ENCODE results near the gene FAAH2. TPM values are rescaled to one million over a fixed set of nuclear protein-coding genes. Genes with fewer than 3 reads are reported as not detected.
"Not testable (repeated sequence)": the region's sequence is repeated elsewhere in the genome, so short reads cannot be mapped to it uniquely, and the experiment has no call there.

The FAAH2 gene
- not detected in 2 replicates for total RNA-seq (2014; rRNA removed)
- polyA plus RNA-seq (2012): 0.09 TPM

GRCh38 chrX:57286507-57287251 is at the start of gene FAAH2:
FAAH2 (plus strand) TSS chrX:57286706; CDS start chrX:57286826, 120 bp downstream.
- DNase-seq (ENCODE audit: low read depth): no peak

DNA sequence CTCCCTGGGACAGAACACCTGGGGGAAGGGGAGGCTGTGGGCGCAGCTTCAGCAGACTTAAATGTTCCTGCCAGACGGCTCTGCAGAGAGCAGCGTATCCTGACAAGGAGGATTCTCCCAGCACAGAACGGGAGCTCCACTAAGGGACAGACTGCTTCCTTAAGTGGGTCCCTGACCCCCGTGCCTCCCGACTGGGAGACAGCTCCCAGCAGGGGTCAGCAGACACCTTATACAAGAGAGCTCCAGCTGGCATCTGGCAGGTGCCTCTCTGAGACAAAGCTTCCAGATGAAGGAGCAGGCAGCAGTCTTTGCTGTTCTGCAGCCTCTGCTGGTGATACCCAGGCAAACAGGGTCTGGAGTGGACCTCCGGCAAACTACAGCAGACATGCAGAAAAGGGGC is 44.5 kb upstream of the FAAH2 start:
- no peak for DNase-seq (ENCODE audit: low read depth)

GRCh38 chrX:57251965-57252364 is 34.5 kb upstream of the FAAH2 start:
- no peak for DNase-seq (ENCODE audit: low read depth)

- DNase-seq (ENCODE audit: low read depth): no peak
Measured at GRCh38 chrX:57265126-57265525, 21.4 kb upstream of the FAAH2 start.

DNA sequence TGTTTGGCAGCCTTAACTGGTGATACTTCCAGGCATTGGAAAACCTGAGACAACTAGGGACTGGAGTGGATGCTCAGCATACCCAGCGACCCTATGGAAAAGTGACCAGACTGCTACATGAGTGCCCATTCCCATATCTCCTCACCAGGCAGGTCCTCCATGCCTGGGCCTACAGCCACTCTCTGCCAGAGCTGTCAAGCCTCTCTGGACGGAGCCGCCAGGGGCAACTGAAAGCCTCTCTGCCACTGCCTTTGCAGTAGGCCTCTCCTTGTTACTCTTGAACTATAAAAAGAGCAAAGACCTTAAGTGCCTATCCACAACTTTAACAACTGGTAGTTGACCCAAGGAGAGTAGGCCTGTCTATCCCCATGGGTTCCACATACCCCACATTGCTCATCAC is 20.2 kb upstream of the FAAH2 start:
- DNase-seq (ENCODE audit: low read depth): no peak

DNA sequence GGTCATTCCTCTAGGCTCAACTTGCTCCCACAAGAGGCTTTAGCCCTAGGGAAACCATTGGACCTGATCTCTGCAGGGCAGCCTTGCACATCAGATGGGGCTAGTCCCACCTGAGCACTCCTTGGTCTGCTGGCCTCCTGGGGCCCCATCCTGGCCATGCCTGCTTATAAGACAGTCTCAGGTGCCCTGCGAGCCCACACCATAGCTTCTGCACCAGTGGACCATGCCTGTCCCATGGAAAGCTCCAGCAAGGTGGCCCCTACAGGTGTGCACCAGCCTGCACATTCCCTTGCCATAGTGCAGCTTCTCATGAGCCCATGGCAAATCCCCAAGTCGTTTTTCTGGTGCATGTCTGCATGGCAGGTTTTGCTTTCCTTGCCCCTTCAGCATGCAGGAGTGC is 19.6 kb upstream of the FAAH2 start:
- no peak for DNase-seq (ENCODE audit: low read depth)

- DNase-seq (ENCODE audit: low read depth): no peak
Measured at GRCh38 chrX:57267308-57267707, 19.2 kb upstream of the FAAH2 start.

GRCh38 chrX:57270980-57271379 is 15.5 kb upstream of the FAAH2 start:
- no peak for DNase-seq (ENCODE audit: low read depth)

GRCh38 chrX:57282568-57282967 is 3.9 kb upstream of the FAAH2 start:
- DNase-seq (ENCODE audit: low read depth): no peak

- DNase-seq (ENCODE audit: low read depth): no peak
Measured at GRCh38 chrX:57285001-57285400, 1.5 kb upstream of the FAAH2 start.

GRCh38 chrX:57289089-57289488 is 2.6 kb downstream of the FAAH2 start:
- no peak for DNase-seq (ENCODE audit: low read depth)

DNA sequence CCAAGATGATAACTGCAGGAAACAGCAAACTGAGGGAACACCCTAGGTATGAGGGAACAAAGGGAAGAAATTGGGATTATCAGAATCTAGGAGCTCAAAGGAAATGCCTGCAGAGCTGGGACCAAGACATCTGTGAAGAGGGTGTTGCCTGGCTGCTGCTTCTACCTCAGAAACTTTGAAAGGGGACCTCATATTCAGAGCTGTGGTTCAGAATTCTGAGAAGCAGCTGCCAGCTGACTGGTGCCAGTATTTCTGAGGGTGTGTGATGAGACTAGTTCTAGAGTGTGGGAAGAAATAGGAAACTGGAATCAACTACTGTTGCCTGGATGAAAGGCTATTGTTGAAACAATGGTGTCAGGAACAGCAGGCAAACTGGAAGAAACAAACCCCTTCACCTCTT is 8.5 kb downstream of the FAAH2 start:
- no peak for DNase-seq (ENCODE audit: low read depth)

GRCh38 chrX:57295679-57296078 is 9.2 kb downstream of the FAAH2 start:
- DNase-seq (ENCODE audit: low read depth): not testable (repeated sequence)

- no peak for DNase-seq (ENCODE audit: low read depth)
Measured at GRCh38 chrX:57313583-57314215, 27.2 kb downstream of the FAAH2 start.

- DNase-seq (ENCODE audit: low read depth): no peak
Measured at GRCh38 chrX:57329008-57329407, 42.5 kb downstream of the FAAH2 start.

GRCh38 chrX:57335790-57336189 is 49.3 kb downstream of the FAAH2 start:
- DNase-seq (ENCODE audit: low read depth): not testable (repeated sequence)

GRCh38 chrX:57353472-57354132 is 67.1 kb downstream of the FAAH2 start:
- no peak for DNase-seq (ENCODE audit: low read depth)

DNA sequence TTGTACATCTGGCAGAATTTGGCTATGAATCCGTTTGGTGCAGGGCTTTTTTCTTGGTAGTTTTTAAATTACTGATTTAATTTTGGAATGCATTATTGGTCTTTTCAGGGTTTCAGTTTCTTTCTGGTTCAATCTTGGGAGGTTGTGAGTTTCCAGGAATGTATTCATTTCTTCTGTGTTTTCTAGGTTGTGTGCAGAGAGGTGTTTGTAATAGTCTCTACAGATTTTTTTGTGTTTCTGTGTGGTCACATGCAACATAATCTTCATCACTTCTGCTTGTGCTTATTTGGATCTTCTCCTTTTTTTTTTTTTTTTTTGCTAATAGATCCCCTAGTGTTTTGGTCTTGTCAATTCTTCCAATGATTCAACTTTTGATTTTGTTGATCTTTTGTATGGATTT is 77.6 kb downstream of the FAAH2 start:
- DNase-seq (ENCODE audit: low read depth): no peak

GRCh38 chrX:57366430-57366829 is 79.9 kb downstream of the FAAH2 start:
- DNase-seq (ENCODE audit: low read depth): no peak

- no peak for DNase-seq (ENCODE audit: low read depth)
Measured at GRCh38 chrX:57367649-57368048, 81.1 kb downstream of the FAAH2 start.

DNA sequence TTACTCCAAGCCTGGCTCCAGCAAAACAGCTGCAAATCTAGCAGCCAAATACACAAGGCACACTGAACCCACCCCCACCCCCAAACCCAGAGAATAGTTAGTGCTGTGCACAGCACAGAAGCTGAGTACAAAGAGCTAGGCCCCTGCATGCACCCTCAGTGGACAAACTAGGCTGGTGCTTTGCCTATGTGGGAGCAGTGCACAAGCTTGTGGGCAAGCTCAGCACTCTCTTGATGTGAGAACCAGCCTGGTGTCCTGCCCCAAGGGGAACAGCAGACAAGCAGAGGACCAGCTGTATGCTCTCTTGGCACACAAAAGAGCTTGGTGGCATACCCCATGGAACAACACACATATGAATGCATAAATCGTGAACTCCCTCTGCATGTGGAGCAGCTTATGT is 81.7 kb downstream of the FAAH2 start:
- no peak for DNase-seq (ENCODE audit: low read depth)

GRCh38 chrX:57379296-57379695 is 92.8 kb downstream of the FAAH2 start:
- DNase-seq (ENCODE audit: low read depth): no peak

Data from LHCN-M2 (cell line).